HG03354 (cell line): Measurements from ENCODE around the gene EED.
"Not testable (repeated sequence)": the region's sequence is repeated elsewhere in the genome, so short reads cannot be mapped to it uniquely, and the experiment has no call there.

Experiments
- ATAC-seq: cut with Tn5 transposase; IDR thresholded peaks from one replicate; pipeline ENCODE4 v1.9.1; 2021; ENCODE audit warnings: mild to moderate bottlenecking; ENCODE audit not compliant: unreplicated experiment, poor library complexity, severe bottlenecking

EED gene

DNA sequence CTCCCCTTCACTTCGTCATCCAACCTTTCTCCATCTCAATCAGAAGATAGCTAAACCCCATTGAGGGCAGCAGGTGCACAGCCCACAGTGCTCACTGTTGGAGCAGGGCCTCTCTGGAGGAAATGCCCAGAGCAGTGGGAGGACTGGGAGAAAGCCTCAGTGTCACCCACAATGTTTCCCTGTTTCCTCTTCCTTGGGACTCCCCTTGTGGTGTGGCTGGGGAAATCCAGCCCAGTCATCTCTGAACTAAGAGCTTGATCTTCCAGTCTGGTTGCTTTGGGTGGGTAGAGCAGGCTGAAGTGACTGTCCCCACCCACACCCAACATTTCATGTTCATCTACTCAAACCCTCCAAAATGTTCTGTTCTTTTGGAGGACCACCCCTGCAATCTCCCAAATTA, 29.8 kb upstream of the EED start:
- ATAC-seq = peak; percentile 40

DNA sequence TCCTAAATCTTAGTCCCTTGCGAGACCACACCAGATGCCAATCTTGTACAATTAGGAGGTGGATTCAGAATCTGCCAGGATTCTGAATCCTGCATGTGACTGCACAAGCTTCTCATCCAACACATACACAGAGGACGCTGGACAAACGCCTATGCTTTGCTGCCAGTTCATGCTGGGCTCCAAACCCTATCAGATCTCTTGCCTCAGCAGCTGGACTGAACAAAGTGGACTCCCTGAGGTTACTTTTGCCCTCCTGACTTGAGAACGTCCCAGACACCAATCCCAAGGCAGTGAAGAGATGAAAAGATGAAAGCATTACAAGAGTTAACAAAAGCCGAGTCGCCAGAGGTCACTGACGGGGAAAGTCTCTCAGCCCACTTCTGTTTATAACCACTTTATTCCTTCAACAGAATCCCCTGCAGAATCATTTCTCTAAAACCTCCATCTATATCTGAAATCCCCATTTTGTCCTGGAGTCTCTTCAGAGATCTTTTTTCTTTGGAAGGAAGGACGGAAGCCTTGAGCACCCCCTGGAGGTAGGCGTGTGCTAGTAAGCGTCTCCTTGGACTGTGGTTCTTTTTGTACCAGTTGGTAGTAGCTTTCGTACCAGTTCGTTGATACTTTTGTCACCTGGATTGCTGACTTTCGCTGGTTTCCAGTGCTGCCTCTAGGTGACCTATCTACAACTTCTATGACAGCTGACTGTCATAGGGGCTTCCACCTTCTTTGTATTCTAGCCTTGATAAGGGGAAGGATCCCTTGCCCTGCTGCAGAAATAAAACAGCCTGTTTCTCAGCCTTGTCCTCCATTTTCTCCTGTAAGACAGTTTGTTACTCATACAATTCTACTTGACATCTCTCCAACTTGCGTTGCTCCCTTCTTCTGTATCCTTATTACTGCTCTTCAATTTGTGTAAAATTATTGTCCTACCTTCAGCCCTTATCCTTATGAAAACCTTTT, 26.1 kb upstream of the EED start:
- peak; percentile 60 for ATAC-seq

DNA sequence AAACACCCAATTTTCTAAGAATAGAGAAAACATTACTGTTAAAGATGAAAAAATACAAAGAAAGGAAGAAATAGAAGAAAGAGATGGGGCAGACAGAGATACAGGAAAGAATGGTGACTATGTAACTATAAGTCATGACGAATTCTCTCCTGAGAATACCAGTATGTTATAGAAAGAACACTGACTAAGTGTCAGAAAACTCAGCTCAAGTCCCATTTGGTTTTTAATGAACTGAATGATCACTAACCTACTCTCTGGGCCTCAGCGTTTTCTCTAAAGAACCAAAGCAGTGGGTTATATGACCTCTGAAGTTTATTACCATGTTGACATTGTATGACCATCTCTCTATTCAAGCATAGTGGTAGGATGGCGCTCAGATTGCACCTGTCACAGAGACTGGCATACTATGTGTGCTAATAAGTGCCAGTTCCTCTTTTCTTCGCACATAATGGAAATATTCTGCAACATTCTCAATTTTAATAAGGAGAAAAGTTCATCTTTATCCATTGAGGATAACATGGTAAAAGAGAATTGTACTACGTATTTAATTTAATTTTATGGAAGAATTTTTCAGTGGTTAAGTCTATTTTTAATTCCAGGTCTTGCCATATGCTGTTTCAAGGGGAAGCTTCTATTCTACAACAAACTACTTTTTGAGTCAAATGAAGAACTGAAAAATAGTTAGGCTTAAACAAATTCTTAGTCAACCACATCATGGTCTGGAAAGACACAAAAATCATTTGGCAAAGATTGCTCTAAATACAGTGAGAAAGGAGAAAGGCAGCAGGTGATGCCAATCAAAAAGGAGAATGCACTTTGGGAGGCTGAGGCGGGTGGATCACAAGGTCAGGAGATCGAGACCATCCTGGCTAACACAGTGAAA, 25.0 kb upstream of the EED start:
- peak; percentile 86 for ATAC-seq

DNA sequence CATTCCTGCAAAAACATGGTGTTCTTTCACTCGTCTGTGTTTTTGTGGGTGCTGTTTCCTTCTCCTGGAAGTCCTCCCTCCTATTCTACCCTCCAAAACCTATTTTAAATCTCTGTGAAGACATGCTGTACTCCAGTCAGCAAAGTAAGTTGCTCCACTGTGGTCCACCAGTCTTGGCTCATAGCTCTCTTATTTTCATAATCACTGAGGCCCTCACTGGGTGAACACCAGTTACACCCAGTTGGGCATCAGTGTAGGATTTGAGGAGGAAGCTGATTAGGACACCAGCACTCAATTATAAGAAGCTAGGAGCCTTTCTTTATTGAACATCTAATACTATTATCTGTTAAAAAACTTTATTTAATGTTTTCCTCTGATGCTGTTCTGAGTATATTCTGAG, 23.9 kb upstream of the EED start:
- ATAC-seq = no peak

DNA sequence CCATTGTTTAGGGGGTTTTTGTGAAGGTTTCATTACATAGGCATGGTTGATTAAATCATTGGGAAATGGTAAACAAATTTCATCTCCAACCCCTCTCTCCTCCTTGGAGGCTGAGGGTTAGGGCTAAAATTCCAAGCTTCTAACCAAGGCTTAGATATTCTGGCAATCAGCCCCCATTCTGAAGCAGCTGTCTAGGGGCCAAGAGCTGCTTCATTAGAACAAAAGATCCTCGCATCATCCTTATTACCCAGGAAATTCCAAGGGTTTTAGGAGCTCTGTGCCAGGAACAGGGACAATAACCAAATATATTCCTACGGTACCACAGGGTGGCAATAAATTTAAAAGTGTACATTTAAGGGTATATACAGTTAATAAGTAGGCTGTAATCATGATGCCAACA, 22.5 kb upstream of the EED start:
- ATAC-seq = no peak

DNA sequence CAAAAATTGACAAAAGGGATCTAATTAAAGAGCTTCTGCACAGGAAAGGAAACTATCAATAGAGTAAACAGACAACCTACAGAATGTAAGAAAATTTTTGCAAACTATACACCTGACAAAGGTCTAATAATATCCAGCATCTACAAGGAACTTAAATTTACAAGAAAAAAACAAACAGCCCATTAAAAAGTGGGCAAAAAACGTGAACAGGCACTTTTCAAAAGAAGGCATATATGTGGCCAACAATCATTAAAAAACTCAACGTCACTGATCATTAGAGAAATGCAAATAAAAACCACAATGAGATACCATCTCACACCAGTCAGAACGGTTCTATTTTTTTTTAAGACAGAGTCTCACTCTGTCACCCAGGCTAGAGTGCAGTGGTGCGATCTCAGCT, 20.0 kb upstream of the EED start:
- ATAC-seq = not testable (repeated sequence)

DNA sequence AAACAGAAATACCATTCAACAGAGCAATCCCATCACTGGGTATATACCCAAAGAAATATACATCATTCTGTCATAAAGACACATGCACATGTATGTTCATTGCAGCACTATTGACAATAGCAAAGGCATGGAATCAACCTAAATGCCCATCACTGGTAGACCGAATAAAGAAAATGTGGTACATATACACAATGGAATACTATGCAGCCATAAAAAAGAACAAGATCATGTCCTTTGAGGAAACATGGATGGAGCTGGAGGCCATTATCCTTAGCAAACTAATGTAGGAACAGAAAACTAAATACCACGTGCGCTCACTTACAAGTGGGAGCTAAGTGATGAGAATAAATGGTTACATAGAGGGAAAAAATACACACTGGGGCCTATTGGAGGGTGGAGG, 19.2 kb upstream of the EED start:
- not testable (repeated sequence) for ATAC-seq

DNA sequence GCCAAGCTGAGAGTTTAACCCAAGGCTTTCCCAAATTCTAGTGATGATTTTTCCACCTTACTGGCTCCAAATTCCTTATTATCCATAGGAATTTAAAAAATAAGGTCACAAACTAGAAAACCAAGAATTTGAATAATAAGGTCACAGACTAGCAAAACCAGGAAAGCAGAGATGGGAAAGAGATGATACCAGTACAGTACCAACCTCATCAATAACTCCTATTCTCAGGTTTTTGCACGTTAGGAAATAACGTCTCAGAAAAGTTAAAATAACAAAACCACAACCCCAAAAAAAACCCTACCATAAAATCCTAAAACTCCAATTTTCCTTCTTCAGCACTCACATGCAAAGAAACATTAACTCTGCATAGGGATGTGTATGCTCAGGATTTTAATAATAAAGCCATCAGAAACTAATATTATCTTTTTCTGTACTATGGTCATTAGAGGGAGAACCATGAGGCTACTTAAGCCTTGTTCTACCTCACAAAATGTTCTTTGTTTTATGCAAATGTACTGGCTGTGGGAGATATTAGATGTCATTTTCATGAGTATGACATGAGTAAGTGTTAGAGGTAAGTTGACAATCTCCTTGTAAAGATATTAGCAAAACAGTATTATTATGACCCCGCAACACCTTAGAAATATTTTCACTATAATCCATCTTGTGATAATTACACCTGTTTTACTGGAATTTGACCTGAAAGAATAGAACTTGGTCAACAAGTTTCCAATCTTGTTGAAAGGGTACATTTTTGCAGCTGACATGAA, 16.1 kb upstream of the EED start:
- no peak for ATAC-seq

DNA sequence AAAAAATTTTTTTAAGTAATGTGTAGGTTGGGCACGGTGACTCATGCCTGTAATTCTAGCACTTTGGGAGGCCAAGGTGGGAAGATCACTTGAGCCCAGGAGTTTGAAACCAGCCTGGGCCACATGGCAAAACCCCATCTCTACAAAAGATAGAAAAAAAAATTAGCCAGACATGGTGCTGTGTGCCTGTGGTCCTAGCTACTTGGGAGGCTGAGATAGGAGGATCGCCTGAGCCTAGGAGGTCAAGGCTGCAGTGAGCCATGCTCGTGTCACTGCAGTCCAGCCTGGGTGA, 15.6 kb upstream of the EED start:
- ATAC-seq = not testable (repeated sequence)

DNA sequence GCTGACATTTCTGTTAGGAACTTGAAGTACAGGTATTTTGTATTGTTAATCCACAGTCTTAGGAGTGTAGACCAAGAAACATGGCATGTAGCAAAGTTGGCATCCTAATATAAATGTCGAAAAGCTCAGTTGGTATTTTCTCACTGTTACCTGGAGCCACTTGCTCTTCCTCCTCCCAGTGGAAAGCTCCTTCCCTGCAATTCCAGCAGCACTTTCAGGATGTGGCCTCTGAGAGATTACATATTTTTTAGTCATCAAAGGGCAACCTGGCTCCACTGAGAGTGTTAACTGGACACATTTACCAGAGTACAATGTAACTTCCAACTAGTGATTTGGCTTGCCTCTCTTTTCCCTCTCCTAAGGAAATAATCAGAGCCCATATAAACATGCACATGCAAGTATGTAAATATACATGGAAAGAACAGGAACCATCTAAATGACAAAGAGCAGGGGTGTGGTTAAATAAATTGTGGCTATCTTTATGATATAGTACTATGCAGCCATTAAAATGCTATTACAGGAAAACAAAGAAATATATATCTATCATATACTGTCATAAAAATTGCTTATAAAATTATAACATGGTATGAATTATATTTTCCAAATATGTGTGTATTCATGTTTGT, 14.3 kb upstream of the EED start:
- ATAC-seq = no peak

DNA sequence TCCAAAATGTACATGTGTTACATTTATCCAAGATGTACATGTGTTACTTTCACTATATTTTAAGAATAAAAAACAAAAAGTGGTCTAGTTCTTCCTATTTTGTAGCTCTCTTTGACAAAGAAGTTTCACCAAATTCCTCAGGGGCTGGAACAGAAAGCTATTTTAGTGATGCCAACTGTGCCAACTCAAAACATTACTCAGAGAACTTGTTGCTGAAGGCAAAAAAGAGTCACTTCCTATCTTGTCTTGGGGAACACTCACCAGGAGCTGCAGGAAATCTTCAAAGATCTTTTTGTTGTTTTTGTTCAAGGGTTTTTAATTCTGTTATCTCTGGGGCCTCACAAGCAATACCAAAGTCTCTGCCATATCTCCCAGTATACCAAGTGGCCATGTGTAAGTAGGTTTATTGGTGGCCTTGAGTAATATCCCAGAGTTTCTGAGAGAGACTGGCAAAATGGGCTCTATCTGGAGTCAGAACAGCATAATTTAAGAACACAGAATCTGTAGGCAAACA, 13.6 kb upstream of the EED start:
- ATAC-seq = no peak

DNA sequence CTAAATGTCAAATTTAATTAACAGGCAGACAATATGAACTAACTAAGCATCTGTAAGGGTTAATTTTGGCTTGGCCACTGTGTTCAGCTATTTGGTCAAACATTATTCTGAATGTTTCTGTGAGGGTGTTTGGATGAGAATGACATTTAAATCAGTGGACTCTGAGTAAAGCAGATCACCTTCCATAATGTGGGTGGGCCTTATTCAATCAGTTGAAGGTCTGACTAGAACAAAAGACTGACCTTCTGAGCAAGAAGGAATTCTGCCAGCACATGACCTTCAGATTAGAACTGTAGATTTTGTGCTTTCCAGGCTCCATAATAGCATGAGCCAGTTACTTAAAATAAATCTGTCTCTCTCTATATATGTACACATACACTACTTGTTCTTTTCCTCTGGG, 12.0 kb upstream of the EED start:
- ATAC-seq = no peak

DNA sequence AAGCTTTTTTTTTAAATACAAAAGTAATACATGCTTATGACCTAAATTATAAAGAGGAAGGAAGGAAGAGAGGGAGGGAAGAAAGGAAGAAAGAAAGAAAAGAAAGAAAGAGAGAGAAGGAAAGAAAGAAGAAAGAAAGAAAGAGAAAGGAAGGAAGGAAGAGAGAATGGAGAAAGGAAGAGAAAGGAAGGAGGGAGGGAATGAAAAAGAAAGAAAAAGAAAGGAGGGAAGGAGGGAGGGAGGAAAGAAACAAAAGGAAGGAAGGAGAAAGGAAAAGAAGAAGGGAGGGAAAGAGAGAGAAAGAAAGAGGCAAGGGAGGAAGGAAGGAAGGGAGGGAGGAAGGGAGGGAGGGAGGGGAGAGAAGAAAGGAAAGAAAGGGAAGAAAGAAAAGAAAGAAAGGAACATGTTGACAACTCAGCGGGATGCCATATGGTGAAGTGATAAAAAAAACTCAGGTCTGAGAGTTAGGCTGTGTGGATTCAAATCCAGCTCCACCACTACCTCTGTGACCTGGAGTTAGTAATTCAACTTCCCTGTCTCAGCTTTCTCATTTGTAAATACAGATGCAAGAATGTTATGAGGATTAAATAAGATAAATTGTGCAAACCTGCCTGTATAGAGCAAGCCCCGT, 9.6 kb upstream of the EED start:
- ATAC-seq = no peak

DNA sequence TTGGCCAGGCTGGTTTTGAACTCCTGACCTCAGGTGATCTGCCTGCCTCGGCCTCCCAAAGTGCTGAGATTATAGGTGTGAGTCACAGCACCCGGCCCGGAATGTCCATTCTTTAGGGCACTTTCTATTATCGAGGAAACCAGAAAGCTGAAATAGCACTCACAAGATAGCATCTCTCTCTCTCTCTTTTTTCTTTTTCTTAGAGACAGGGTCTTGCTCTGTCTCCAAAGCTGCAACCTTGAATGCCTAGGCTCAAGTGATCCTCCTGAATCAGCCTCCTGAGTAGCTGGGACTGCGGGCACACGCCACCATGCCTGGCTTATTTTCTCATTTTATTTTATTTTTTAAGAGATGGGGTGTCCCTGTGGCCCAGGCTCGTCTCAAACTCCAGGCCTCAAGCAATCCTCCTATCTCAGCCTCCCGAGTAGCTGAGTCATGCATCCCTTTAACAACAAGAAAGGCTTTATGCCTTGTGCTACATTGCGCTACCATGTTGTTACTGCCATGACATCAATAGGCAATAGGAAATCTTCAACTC, 7.2 kb upstream of the EED start:
- ATAC-seq = no peak

DNA sequence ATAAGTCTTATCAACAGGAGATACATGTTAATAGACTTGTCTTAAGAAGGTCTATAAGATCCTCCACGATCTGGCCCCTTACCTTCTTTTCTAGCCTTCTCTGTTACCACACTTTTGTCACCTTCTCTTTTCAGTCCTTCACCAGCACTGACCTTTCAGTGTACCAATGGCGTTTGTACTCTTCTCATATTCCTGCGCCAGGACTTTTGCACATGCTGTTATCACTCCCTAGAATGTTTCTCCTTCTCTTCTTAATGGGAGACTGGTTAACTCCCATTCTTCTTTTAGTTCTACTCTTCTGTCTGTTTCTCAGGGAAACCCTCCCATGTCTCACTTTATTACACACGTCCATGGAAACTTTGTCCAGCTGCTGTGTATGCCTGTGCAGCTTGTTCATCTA, 4.4 kb upstream of the EED start:
- no peak for ATAC-seq

DNA sequence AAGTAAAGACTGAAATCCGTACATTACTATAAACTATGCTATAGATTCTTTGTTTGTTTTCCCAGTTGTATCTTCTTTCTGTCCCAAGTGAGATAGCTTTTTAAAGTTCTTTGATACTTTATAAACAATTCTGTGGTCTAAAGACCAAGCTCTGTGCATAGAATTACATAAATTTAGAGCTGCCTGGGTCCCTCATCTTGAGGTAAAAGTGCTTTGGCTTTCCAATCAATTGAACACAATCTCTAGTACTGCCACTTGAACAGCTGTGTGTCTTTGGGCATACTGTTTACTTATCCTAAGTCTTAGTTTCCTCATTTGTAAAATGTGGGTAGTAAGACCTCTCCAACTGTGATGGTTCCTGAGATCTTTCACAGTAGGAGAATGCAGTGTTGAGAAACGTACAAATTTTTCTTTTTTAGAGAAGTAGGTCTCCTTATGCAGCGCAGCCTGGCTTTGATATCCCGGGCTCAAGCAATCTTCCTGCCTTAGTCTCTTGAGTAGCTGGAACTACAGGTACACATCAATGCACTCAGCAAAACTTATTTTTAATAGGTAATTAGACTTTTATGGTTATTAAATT, 2.5 kb upstream of the EED start:
- no peak for ATAC-seq

DNA sequence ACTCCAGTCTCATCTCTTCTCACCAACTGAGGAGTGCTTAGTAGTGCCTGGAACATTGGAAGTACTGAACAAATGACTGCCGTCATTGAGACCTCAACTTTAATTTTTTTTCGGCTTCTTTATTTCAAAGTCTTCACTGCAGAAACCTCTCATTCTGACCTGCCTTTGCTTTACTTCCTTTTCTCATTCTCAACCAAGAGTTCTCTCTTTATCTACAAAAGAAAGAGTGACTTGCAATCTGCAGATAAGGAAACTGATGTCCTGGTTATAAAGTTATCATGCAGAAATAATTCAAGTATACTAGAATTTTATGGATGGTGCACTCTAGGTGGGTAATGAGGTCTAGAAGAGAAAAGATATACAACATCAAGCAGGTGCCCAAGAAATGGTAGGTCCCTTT, 1.2 kb upstream of the EED start:
- no peak for ATAC-seq

DNA sequence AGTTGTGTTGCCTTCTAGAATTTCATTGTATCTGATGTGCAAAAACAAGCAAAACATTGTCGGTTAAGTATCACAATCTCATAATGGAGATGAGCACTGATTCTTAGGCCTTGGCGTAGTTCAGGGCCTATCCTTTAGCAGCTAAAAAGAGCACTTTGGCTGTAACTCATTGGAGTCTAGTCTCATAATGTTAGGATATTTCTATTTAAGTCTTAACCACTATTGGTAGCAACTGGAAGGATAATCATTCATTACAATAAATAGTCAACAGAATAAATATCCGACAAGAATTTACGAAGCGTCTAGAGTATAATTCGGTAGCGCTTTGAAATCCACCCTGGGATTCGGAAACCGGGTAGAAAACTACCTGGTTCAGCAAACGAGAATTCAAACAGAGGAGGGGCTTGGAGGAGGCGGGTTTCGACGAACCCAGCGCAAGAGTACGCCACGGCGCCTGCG, 461 bp upstream of the EED start:
- ATAC-seq = peak; percentile 73
